Trophoblast cell (in vitro differentiated cells and primary cell): ENCODE results near the gene LRRC1.

Source experiments
- DNase-seq, 2 donors: peaks; one replicate each; pipeline ENCODE4 v3.0.0-alpha.2; 2016
- H2AFZ ChIP-seq: 2 replicates; pipeline ENCODE4 v1.6.1; 2013; ENCODE audit warnings: low read length, moderate library complexity, mild to moderate bottlenecking; ENCODE audit not compliant: insufficient read depth, poor library complexity
- H2AK5ac ChIP-seq: 2 replicates; pipeline ENCODE4 v1.6.1; 2013; ENCODE audit warnings: mild to moderate bottlenecking, low read length
- H2BK120ac ChIP-seq: 2 replicates; pipeline ENCODE4 v1.6.1; 2013; ENCODE audit warnings: low read length, mild to moderate bottlenecking, moderate library complexity; ENCODE audit not compliant: insufficient read depth, poor library complexity
- H2BK12ac ChIP-seq: 2 replicates; pipeline ENCODE4 v1.6.1; 2013; ENCODE audit warnings: mild to moderate bottlenecking, low read length, moderate library complexity
- H2BK5ac ChIP-seq: 2 replicates; pipeline ENCODE4 v1.6.1; 2013; ENCODE audit warnings: low read length, low read depth, moderate library complexity, mild to moderate bottlenecking; ENCODE audit not compliant: poor library complexity
- H3K14ac ChIP-seq: 2 replicates; pipeline ENCODE4 v1.6.1; 2013; ENCODE audit warnings: mild to moderate bottlenecking, low read length
- H3K18ac ChIP-seq: 2 replicates; pipeline ENCODE4 v1.6.1; 2013; ENCODE audit warnings: mild to moderate bottlenecking, low read length
- H3K23ac ChIP-seq: 2 replicates; pipeline ENCODE4 v1.6.1; 2013; ENCODE audit warnings: low read length
- H3K27ac ChIP-seq: 2 replicates; pipeline ENCODE4 v1.5.1; 2013; ENCODE audit warnings: low read depth, mild to moderate bottlenecking, inconsistent platforms, low read length, moderate library complexity
- H3K27me3 ChIP-seq: 2 replicates; pipeline ENCODE4 v1.6.1; 2013; ENCODE audit warnings: inconsistent platforms, mild to moderate bottlenecking, low read length, moderate library complexity; ENCODE audit not compliant: insufficient read depth
- H3K36me3 ChIP-seq, 2 experiments: 1 replicate in 1 of 2; 2 replicates in 1 of 2; pipeline ENCODE4 v1.6.1; 2013; ENCODE audit warnings: low read length in 2 of 2, mild to moderate bottlenecking in 2 of 2, moderate library complexity in 1 of 2; ENCODE audit not compliant: insufficient read depth in 2 of 2, control insufficient read depth in 1 of 2
- H3K4ac ChIP-seq: 2 replicates; pipeline ENCODE4 v1.6.1; 2013; ENCODE audit warnings: low read depth, mild to moderate bottlenecking, low read length, moderate library complexity
- H3K4me1 ChIP-seq, 2 experiments: 1 replicate in 1 of 2; 2 replicates in 1 of 2; pipeline ENCODE4 v1.6.1; 2013; ENCODE audit warnings: low read length in 2 of 2, mild to moderate bottlenecking in 2 of 2, moderate library complexity in 1 of 2; ENCODE audit not compliant: insufficient read depth in 2 of 2, control insufficient read depth in 1 of 2
- H3K4me2 ChIP-seq: 2 replicates; pipeline ENCODE4 v1.6.1; 2013; ENCODE audit warnings: inconsistent platforms, mild to moderate bottlenecking, low read length, moderate library complexity
- H3K4me3 ChIP-seq: 2 replicates; pipeline ENCODE4 v1.5.1; 2013; ENCODE audit warnings: mild to moderate bottlenecking, low read depth, low read length, inconsistent platforms
- H3K79me1 ChIP-seq: one replicate; pipeline ENCODE4 v1.6.1; 2013; ENCODE audit warnings: low read length
- H3K79me2 ChIP-seq: 2 replicates; pipeline ENCODE4 v1.6.1; 2013; ENCODE audit warnings: low read length, mild to moderate bottlenecking; ENCODE audit not compliant: control insufficient read depth, insufficient read depth, poor library complexity
- H3K9ac ChIP-seq: 2 replicates; pipeline ENCODE4 v1.6.1; 2013; ENCODE audit warnings: mild to moderate bottlenecking, low read length
- H3K9me3 ChIP-seq: 2 replicates; pipeline ENCODE4 v1.6.1; 2013; ENCODE audit warnings: low read depth, mild to moderate bottlenecking, control low read depth, inconsistent platforms, low read length; ENCODE audit not compliant: insufficient read depth
- H4K12ac ChIP-seq: 2 replicates; pipeline ENCODE4 v1.6.1; 2013; ENCODE audit warnings: low read depth, mild to moderate bottlenecking, low read length, moderate library complexity
- H4K8ac ChIP-seq: 2 replicates; pipeline ENCODE4 v1.6.1; 2013; ENCODE audit warnings: low read depth, mild to moderate bottlenecking, low read length, moderate library complexity
- H4K91ac ChIP-seq: one replicate; pipeline ENCODE4 v1.6.1; 2013; ENCODE audit warnings: low read depth, mild to moderate bottlenecking, low read length, moderate library complexity
- WGBS: extraction: QIAGEN DNeasy Blood & Tissue Kit; methylation state at CpG from one replicate; pipeline ENCODE4 v1.1.7; 2013; ENCODE audit warnings: missing lambda C conversion rate; ENCODE audit not compliant: insufficient read length, insufficient coverage; ENCODE audit errors: extremely low coverage; 5-methylcytosine and 5-hydroxymethylcytosine counted together

LRRC1 gene

GRCh38 chr6:53918854-53919510 is 124.2 kb downstream of the LRRC1 start:
- DNase-seq, result no peak
- Histone ChIP-seq H2BK5ac (no peak overlapping the region), H3K36me3 (peaks cover 5 to 10% of the 10 kb centered on the region in 2 experiments), H3K23ac (no peak overlapping the region), H4K12ac (no peak overlapping the region), H2AFZ (no peak overlapping the region), H2BK120ac (no peak overlapping the region), H3K18ac (no peak overlapping the region), H3K27ac (no peak overlapping the region), H3K79me1 (no peaks in the 10 kb centered on the region), H3K4ac (no peak overlapping the region), H3K9me3 (no peaks in the 10 kb centered on the region), H3K79me2 (no peaks in the 10 kb centered on the region), H3K4me2 (no peak overlapping the region), H3K9ac (no peak overlapping the region), H3K4me1 (peaks cover 2 to 10% of the 10 kb centered on the region in 2 experiments), H4K91ac (no peak overlapping the region), H2AK5ac (no peak overlapping the region), H2BK12ac (no peak overlapping the region), H3K27me3 (no peaks in the 10 kb centered on the region), H3K4me3 (no peak overlapping the region), H3K14ac (no peak overlapping the region), H4K8ac (no peak overlapping the region)
- no CpG with 5 or more reads among the region's 3 CpGs for WGBS

DNA sequence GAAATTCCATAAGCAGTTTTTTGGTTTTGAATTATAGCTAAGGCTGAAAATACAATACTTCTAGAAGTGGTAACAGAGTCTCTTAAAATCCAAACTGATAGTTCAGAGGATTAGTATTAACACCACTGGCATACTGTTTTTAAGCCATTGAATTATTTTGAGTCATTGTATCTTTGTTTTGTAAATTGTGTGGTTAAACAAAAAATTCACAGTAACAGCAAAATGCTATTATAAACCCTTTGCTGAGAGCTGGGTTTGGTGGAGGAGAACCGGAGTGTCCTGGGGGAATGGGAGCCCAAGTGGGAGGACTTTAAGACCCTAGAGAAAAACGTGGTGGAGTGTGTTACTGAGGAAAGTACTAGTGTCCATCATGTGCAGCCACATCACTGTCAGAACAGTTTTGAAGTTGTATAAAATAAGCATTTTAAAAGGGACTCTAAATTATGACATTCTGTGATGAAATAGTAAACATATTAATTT is 125.1 kb downstream of the LRRC1 start:
- H2BK120ac ChIP-seq, result no peak overlapping the region
- no CpG with 5 or more reads among the region's 2 CpGs for WGBS
- no peaks in the 10 kb centered on the region for H3K9me3 ChIP-seq
- H3K27me3 ChIP-seq, result no peaks in the 10 kb centered on the region
- no peak overlapping the region for H3K4ac ChIP-seq
- no peaks in the 10 kb centered on the region for H3K79me2 ChIP-seq
- peaks cover 5 to 10% of the 10 kb centered on the region in 2 experiments for H3K36me3 ChIP-seq
- H3K23ac ChIP-seq, result no peak overlapping the region
- no peak overlapping the region for H4K8ac ChIP-seq
- no peak overlapping the region for H2AK5ac ChIP-seq
- peak overlapping the region; percentile 19 for H2BK5ac ChIP-seq
- no peak overlapping the region for H4K91ac ChIP-seq
- H4K12ac ChIP-seq, result no peak overlapping the region
- H3K4me3 ChIP-seq, result no peak overlapping the region
- peak overlapping the region; percentile 29 for H3K18ac ChIP-seq
- H3K27ac ChIP-seq, result no peak overlapping the region
- DNase-seq, result no peak
- no peak overlapping the region for H2AFZ ChIP-seq
- H3K4me1 ChIP-seq, result peaks cover 2 to 8% of the 10 kb centered on the region in 2 experiments
- H3K9ac ChIP-seq, result no peak overlapping the region
- H3K79me1 ChIP-seq, result no peaks in the 10 kb centered on the region
- no peak overlapping the region for H2BK12ac ChIP-seq
- H3K4me2 ChIP-seq, result no peak overlapping the region
- no peak overlapping the region for H3K14ac ChIP-seq

DNA sequence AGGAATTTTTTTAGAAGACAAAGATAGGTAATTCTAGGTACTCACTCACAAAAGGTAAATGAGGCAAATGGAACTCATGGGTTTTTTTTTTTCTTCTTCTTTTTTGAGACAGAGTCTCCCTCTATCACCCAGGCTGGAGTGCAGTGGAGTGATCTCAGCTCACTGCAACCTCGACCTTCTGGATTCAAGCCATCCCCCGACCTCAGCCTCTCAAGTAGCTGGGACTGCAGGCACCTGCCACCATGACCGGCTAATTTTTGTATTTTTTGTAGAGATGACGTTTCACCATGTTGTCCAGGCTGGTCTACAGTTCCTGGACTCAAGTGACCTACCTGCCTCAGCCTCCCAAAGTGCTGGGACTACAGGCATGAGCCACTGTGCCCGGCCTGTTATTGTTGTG is 126.1 kb downstream of the LRRC1 start:
- peak overlapping the region; percentile 17 for H2BK120ac ChIP-seq
- H2BK5ac ChIP-seq, result peak overlapping the region; percentile 6
- no peak overlapping the region for H4K91ac ChIP-seq
- no peak for DNase-seq
- no peaks in the 10 kb centered on the region for H3K79me2 ChIP-seq
- H3K27ac ChIP-seq, result no peak overlapping the region
- no peak overlapping the region for H3K4ac ChIP-seq
- no peak overlapping the region for H3K9ac ChIP-seq
- H4K8ac ChIP-seq, result no peak overlapping the region
- H4K12ac ChIP-seq, result no peak overlapping the region
- H3K9me3 ChIP-seq, result no peaks in the 10 kb centered on the region
- H2AFZ ChIP-seq, result no peak overlapping the region
- H3K14ac ChIP-seq, result no peak overlapping the region
- no peak overlapping the region for H3K18ac ChIP-seq
- WGBS, result no CpG with 5 or more reads among the region's 5 CpGs
- no peak overlapping the region for H3K4me2 ChIP-seq
- peaks cover 8 to 10% of the 10 kb centered on the region in 2 experiments for H3K36me3 ChIP-seq
- no peaks in the 10 kb centered on the region for H3K79me1 ChIP-seq
- H2BK12ac ChIP-seq, result peak overlapping the region; percentile 36
- no peak overlapping the region for H2AK5ac ChIP-seq
- H3K4me1 ChIP-seq, result peaks cover 8 to 14% of the 10 kb centered on the region in 2 experiments
- H3K4me3 ChIP-seq, result no peak overlapping the region
- no peak overlapping the region for H3K23ac ChIP-seq
- no peaks in the 10 kb centered on the region for H3K27me3 ChIP-seq

DNA sequence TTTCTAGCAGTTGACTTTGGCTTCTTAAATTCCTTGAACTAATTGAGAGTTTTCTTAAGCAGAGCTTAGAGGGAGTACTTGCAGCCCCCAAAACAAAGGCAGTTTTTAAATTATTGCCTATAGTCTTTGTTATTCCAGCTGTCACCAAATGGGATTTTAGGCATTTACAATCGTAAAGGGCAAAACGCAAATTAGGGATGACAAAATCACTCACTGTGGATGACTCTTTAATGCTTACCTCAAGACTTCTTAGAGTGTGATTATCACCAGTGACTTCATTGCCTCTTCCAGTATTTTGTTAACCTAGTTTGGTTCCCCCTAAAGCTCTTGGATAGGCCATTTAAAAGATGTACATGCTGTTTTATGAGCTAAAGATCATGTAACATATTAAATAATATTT is 126.8 kb downstream of the LRRC1 start:
- Histone ChIP-seq H3K27ac (no peak overlapping the region), H3K27me3 (no peaks in the 10 kb centered on the region), H2BK120ac (no peak overlapping the region), H3K9me3 (no peaks in the 10 kb centered on the region), H2AK5ac (no peak overlapping the region), H4K91ac (no peak overlapping the region), H4K12ac (no peak overlapping the region), H3K79me2 (no peaks in the 10 kb centered on the region), H3K36me3 (peaks cover 8 to 10% of the 10 kb centered on the region in 2 experiments), H3K4me2 (no peak overlapping the region), H3K79me1 (peaks cover 3% of the 10 kb centered on the region), H3K18ac (no peak overlapping the region), H3K9ac (no peak overlapping the region), H4K8ac (no peak overlapping the region), H2BK12ac (no peak overlapping the region), H3K14ac (no peak overlapping the region), H2BK5ac (no peak overlapping the region), H3K4me3 (no peak overlapping the region), H3K4me1 (peaks cover 8 to 18% of the 10 kb centered on the region in 2 experiments), H3K23ac (no peak overlapping the region), H2AFZ (no peak overlapping the region), H3K4ac (no peak overlapping the region)
- no peak for DNase-seq
- no CpG with 5 or more reads among the region's 2 CpGs for WGBS
